HEK293T (cell line): Measurements from ENCODE around the gene CES5A.

Experiments used
- ARNT ChIP-seq: fragments of 450-650 bp; IDR thresholded peaks from 2 replicates; pipeline ENCODE4 v1.6.1; 2017; ENCODE audit warnings: mild to moderate bottlenecking
- BHLHE40 ChIP-seq: fragments of 450-650 bp; IDR thresholded peaks from 2 replicates; pipeline ENCODE4 v1.6.1; 2016; ENCODE audit warnings: mild to moderate bottlenecking, moderate library complexity, borderline replicate concordance
- CTBP1 ChIP-seq: fragments of 450-650 bp; IDR thresholded peaks from 2 replicates; pipeline ENCODE4 v1.6.1; 2016; ENCODE audit warnings: borderline replicate concordance
- FOXA1 ChIP-seq: fragments of 450-650 bp; IDR thresholded peaks from 2 replicates; pipeline ENCODE4 v1.6.1; 2016; ENCODE audit warnings: mild to moderate bottlenecking
- FOXK2 ChIP-seq: fragments of 450-650 bp; IDR thresholded peaks from 2 replicates; pipeline ENCODE4 v1.6.1; 2016; ENCODE audit warnings: mild to moderate bottlenecking
- FOXM1 ChIP-seq: fragments of 450-650 bp; IDR thresholded peaks from 2 replicates; pipeline ENCODE4 v1.6.1; 2017; ENCODE audit warnings: mild to moderate bottlenecking, borderline replicate concordance
- HDGF ChIP-seq: fragments of 450-650 bp; IDR thresholded peaks from 2 replicates; pipeline ENCODE4 v1.6.1; 2017; ENCODE audit warnings: antibody characterized with exemption, borderline replicate concordance
- L3MBTL2 ChIP-seq: fragments of 450-650 bp; conservative IDR thresholded peaks from 2 replicates; pipeline ENCODE4 v1.6.1; 2016; ENCODE audit warnings: mild to moderate bottlenecking
- LEF1 ChIP-seq: fragments of 450-650 bp; IDR thresholded peaks from 2 replicates; pipeline ENCODE4 v1.6.1; 2017; ENCODE audit warnings: mild to moderate bottlenecking, borderline replicate concordance
- SP1 ChIP-seq: fragments of 450-650 bp; IDR thresholded peaks from 2 replicates; pipeline ENCODE4 v1.6.1; 2017
- SUZ12 ChIP-seq: fragments of 450-650 bp; IDR thresholded peaks from 2 replicates; pipeline ENCODE4 v1.6.1; 2016; ENCODE audit warnings: mild to moderate bottlenecking
- TARDBP ChIP-seq: fragments of 450-650 bp; IDR thresholded peaks from 2 replicates; pipeline ENCODE4 v1.6.1; 2016
- ZNF384 ChIP-seq: fragments of 450-650 bp; IDR thresholded peaks from 2 replicates; pipeline ENCODE4 v1.6.1; 2016
- TF ChIP-seq, protein P1 (sequence below): fragments of 450-650 bp; IDR thresholded peaks from 2 replicates; pipeline ENCODE4 v1.6.1; 2016

DNA sequence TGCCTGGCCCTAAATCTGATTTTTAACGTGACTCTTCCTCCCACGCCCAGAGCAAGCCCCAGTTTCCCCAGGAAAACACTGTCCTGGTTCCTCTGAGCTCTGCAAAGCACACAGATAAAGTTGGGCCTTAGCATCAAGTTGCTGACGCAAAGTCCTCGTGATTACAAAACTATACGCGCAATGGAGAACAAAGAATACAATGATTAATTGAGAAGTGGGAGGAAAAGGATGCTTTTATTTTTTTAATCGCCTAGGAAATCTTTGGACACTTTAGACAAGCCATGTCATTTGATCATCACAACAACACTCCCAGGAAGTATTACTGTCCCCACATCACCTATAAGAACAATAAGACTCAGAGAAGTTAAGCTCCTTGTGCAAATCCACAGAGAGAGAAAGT lies 30.5 kb upstream of the CES5A start:
- TF ChIP-seq FOXM1: no peak
- no peak for TF ChIP-seq TARDBP
- no peak for TF ChIP-seq LEF1
- TF ChIP-seq L3MBTL2: no peak
- TF ChIP-seq CTBP1: no peak
- TF ChIP-seq ARNT: no peak
- TF ChIP-seq SUZ12: no peak
- TF ChIP-seq SP1: no peak
- no peak for TF ChIP-seq ZNF384
- no peak for TF ChIP-seq BHLHE40
- TF ChIP-seq, protein P1, sequence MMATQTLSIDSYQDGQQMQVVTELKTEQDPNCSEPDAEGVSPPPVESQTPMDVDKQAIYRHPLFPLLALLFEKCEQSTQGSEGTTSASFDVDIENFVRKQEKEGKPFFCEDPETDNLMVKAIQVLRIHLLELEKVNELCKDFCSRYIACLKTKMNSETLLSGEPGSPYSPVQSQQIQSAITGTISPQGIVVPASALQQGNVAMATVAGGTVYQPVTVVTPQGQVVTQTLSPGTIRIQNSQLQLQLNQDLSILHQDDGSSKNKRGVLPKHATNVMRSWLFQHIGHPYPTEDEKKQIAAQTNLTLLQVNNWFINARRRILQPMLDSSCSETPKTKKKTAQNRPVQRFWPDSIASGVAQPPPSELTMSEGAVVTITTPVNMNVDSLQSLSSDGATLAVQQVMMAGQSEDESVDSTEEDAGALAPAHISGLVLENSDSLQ: no peak
- no peak for TF ChIP-seq HDGF
- no peak for TF ChIP-seq FOXK2
- no peak for TF ChIP-seq FOXA1
